HCT116 (cell line): ENCODE measurements around the gene RIPK3. TPM values are rescaled to one million over a fixed set of nuclear protein-coding genes. Genes with fewer than 3 reads are reported as not detected.

Source experiments
- ATAC-seq: fragments of 200-7000 bp; cut with Tn5 transposase; 2 replicates; pipeline ENCODE4 v1.9.1; 2020; ENCODE audit warnings: mild to moderate bottlenecking, moderate library complexity
- BruUV-seq: library from RNA; stranded (reverse); fragments of 400-500 nt; replicated peaks from 2 replicates; lab custom pipeline; 2021; lab: Mats Ljungman, UMichigan
- CTCF ChIA-PET: fragments of 300-600 bp; sonication (Branson Sonifier 250); formaldehyde crosslinking; loops from one replicate; lab custom pipeline; 2021; ENCODE audit warnings: antibody characterized with exemption; lab: Charles Lee
- POLR2A ChIA-PET: fragments of 300-600, 350-600 bp; sonication (Branson Sonifier 250); formaldehyde crosslinking; loops from one replicate; lab custom pipeline; 2021; ENCODE audit warnings: antibody characterized with exemption; lab: Charles Lee
- RAD21 ChIA-PET, 2 experiments: fragments of 300-600 bp; sonication (Branson Sonifier 250); formaldehyde crosslinking; loops; one replicate each; lab custom pipeline; 2023; ENCODE audit warnings: low total read pairs in 2 of 2; ENCODE audit not compliant: uncharacterized antibody in 2 of 2, unreplicated experiment in 2 of 2, low non-redundant PET in 1 of 2; lab: Charles Lee
- DNase-seq: peaks from one replicate; pipeline ENCODE4 v3.0.0-alpha.2; 2010; ENCODE audit warnings: low read depth, low spot score
- H2AFZ ChIP-seq: fragments of 200-600 bp; shearing (Covaris generic), sonication (generic); 2 replicates; pipeline ENCODE4 v1.6.1; 2017; ENCODE audit warnings: low read depth, mixed run types, mixed read lengths, antibody characterized with exemption, low read length; ENCODE audit not compliant: poor library complexity, severe bottlenecking
- H3K27ac ChIP-seq: 2 replicates; pipeline ENCODE4 v1.5.1; 2012; ENCODE audit warnings: low read depth, low read length
- H3K27me3 ChIP-seq: fragments of 200-600 bp; sonication (generic); 2 replicates; pipeline ENCODE4 v1.6.1; 2016; ENCODE audit warnings: mixed run types, low read length, mixed read lengths; ENCODE audit not compliant: insufficient read depth
- H3K36me3 ChIP-seq, 2 experiments: fragments of 200-500 bp in 1 of 2; fragments of 200-600 bp in 1 of 2; sonication (Bioruptor generic) in 1 of 2; sonication (generic) in 1 of 2; 2 replicates each; pipeline versions ENCODE4 v1.5.1 to v1.6.1; 2014 to 2016; ENCODE audit warnings: low read length in 2 of 2, inconsistent platforms in 1 of 2, mixed read lengths in 1 of 2, mixed run types in 1 of 2; ENCODE audit not compliant: insufficient read depth in 2 of 2, control insufficient read depth in 1 of 2
- H3K4me1 ChIP-seq, 2 experiments: fragments of 200-600 bp in 1 of 2; sonication (generic) in 1 of 2; 2 replicates each; pipeline versions ENCODE4 v1.5.1 to v1.6.1; 2012 to 2017; ENCODE audit warnings: low read length in 2 of 2, inconsistent platforms in 1 of 2, mild to moderate bottlenecking in 1 of 2, mixed read lengths in 1 of 2, mixed run types in 1 of 2, moderate library complexity in 1 of 2; ENCODE audit not compliant: insufficient read depth in 2 of 2, control insufficient read depth in 1 of 2
- H3K4me2 ChIP-seq: fragments of 200-600 bp; sonication (generic); 2 replicates; pipeline ENCODE4 v1.6.1; 2017; ENCODE audit warnings: mixed run types, low read length, mixed read lengths
- H3K4me3 ChIP-seq, 2 experiments: fragments of 200-600 bp in 1 of 2; sonication (generic) in 1 of 2; replicated peaks in 1 of 2; 2 replicates each; pipeline ENCODE4 v1.5.1; 2011 to 2016; ENCODE audit warnings: low read length in 2 of 2, control low read depth in 1 of 2, low read depth in 1 of 2, mild to moderate bottlenecking in 1 of 2, mixed read lengths in 1 of 2, mixed run types in 1 of 2
- H3K79me2 ChIP-seq: fragments of 200-600 bp; sonication (generic); 2 replicates; pipeline ENCODE4 v1.6.1; 2017; ENCODE audit warnings: mild to moderate bottlenecking, mixed run types, low read length, moderate library complexity, mixed read lengths; ENCODE audit not compliant: insufficient read depth
- H3K9ac ChIP-seq: fragments of 200-600 bp; sonication (generic); 2 replicates; pipeline ENCODE4 v1.6.1; 2016; ENCODE audit warnings: low read length, mixed read lengths
- H3K9me2 ChIP-seq: fragments of 200-600 bp; sonication (generic), shearing (Covaris generic); 2 replicates; pipeline ENCODE4 v1.6.1; 2017; ENCODE audit warnings: mixed run types, mild to moderate bottlenecking, moderate library complexity; ENCODE audit not compliant: insufficient read depth
- H3K9me3 ChIP-seq, 2 experiments: fragments of 200-500 bp in 1 of 2; fragments of 200-600 bp in 1 of 2; sonication (Bioruptor generic) in 1 of 2; sonication (generic) in 1 of 2; 2 replicates each; pipeline ENCODE4 v1.6.1; 2014 to 2017; ENCODE audit warnings: low read length in 2 of 2, mixed read lengths in 2 of 2, inconsistent platforms in 1 of 2, low read depth in 1 of 2, mild to moderate bottlenecking in 1 of 2, mixed run types in 1 of 2, moderate library complexity in 1 of 2; ENCODE audit not compliant: control insufficient read depth in 1 of 2, insufficient read depth in 1 of 2
- H4K20me1 ChIP-seq: fragments of 200-600 bp; sonication (generic), shearing (Covaris generic); 2 replicates; pipeline ENCODE4 v1.6.1; 2017; ENCODE audit warnings: mixed run types, mild to moderate bottlenecking, moderate library complexity; ENCODE audit not compliant: insufficient read depth
- CEBPB ChIP-seq: IDR thresholded peaks from 2 replicates; pipeline ENCODE4 v1.6.1; 2012; ENCODE audit warnings: low read depth
- CTCF ChIP-seq, 3 experiments: fragments of 200-600 bp in 1 of 3; sonication (generic) in 1 of 3; IDR thresholded peaks in 2 of 3; conservative IDR thresholded peaks in 1 of 3; 2 replicates each; pipeline ENCODE4 v1.5.1; 2012 to 2017; ENCODE audit warnings: low read depth in 2 of 3, low read length in 2 of 3, antibody characterized with exemption in 1 of 3, borderline replicate concordance in 1 of 3, control low read depth in 1 of 3, mild to moderate bottlenecking in 1 of 3, mixed read lengths in 1 of 3, mixed run types in 1 of 3, moderate library complexity in 1 of 3; ENCODE audit not compliant: insufficient read depth in 1 of 3
- EZH2 ChIP-seq: fragments of 200-600 bp; sonication (generic); IDR thresholded peaks from 2 replicates; pipeline ENCODE4 v1.6.1; 2017; ENCODE audit warnings: antibody characterized with exemption, mixed run types
- EZH2phosphoT487 ChIP-seq: fragments of 200-600 bp; IDR thresholded peaks from 2 replicates; pipeline ENCODE4 v1.6.1; 2018; ENCODE audit warnings: antibody characterized with exemption, borderline replicate concordance
- FOSL1 ChIP-seq: IDR thresholded peaks from 2 replicates; pipeline ENCODE4 v1.6.1; 2012; ENCODE audit warnings: low read depth
- JUND ChIP-seq: IDR thresholded peaks from 2 replicates; pipeline ENCODE4 v1.6.1; 2012
- MAX ChIP-seq: IDR thresholded peaks from 2 replicates; pipeline ENCODE4 v1.6.1; 2012
- POLR2A ChIP-seq: IDR thresholded peaks from 2 replicates; pipeline ENCODE4 v1.7.0; 2011; ENCODE audit warnings: borderline replicate concordance; ENCODE audit not compliant: insufficient read depth, insufficient read length; ENCODE audit errors: extremely low read depth
- POLR2AphosphoS5 ChIP-seq: IDR thresholded peaks from 2 replicates; pipeline ENCODE4 v1.6.1; 2011; ENCODE audit warnings: mild to moderate bottlenecking, low read depth, low read length, moderate library complexity
- RAD21 ChIP-seq: IDR thresholded peaks from 2 replicates; pipeline ENCODE4 v1.6.1; 2012; ENCODE audit warnings: low read depth, mild to moderate bottlenecking
- REST ChIP-seq: IDR thresholded peaks from 2 replicates; pipeline ENCODE4 v1.6.1; 2012; ENCODE audit warnings: low read depth
- SIN3A ChIP-seq: IDR thresholded peaks from 2 replicates; pipeline ENCODE4 v1.6.1; 2012; ENCODE audit warnings: low read depth
- SRF ChIP-seq: IDR thresholded peaks from 2 replicates; pipeline ENCODE4 v1.6.1; 2012; ENCODE audit warnings: low read depth
- TCF7L2 ChIP-seq: IDR thresholded peaks from 2 replicates; pipeline ENCODE4 v1.7.0; 2011; ENCODE audit warnings: borderline replicate concordance, inconsistent platforms; ENCODE audit not compliant: insufficient read depth, insufficient read length; ENCODE audit errors: extremely low read depth
- ZFX ChIP-seq: fragments of 450-650 bp; IDR thresholded peaks from 2 replicates; pipeline ENCODE4 v1.6.1; 2017
- ZNF274 ChIP-seq: fragments of 200-500 bp; sonication (Bioruptor generic); IDR thresholded peaks from 2 replicates; pipeline ENCODE4 v1.6.1; 2014; ENCODE audit warnings: mild to moderate bottlenecking, low read depth, low read length, inconsistent platforms
- intact Hi-C: fragments of 100-400 bp; cut with micrococcal nuclease; formaldehyde crosslinking; loops from 2 replicates; pipeline ENCODE4 v1.10.0; 2022
- total RNA-seq: library from RNA; stranded (reverse); gene quantifications from one replicate; pipeline ENCODE4 v1.2.1, GENCODE V29; 2021; ENCODE audit not compliant: unreplicated experiment
- TF ChIP-seq, protein P1 (sequence below): IDR thresholded peaks from 2 replicates; pipeline ENCODE4 v1.6.1; 2011; ENCODE audit warnings: mild to moderate bottlenecking, low read length, moderate library complexity; ENCODE audit not compliant: insufficient replicate concordance; ENCODE audit errors: extremely low read depth

The RIPK3 gene
- total RNA-seq, 1 experiment from 2014 or later = not detected

DNA sequence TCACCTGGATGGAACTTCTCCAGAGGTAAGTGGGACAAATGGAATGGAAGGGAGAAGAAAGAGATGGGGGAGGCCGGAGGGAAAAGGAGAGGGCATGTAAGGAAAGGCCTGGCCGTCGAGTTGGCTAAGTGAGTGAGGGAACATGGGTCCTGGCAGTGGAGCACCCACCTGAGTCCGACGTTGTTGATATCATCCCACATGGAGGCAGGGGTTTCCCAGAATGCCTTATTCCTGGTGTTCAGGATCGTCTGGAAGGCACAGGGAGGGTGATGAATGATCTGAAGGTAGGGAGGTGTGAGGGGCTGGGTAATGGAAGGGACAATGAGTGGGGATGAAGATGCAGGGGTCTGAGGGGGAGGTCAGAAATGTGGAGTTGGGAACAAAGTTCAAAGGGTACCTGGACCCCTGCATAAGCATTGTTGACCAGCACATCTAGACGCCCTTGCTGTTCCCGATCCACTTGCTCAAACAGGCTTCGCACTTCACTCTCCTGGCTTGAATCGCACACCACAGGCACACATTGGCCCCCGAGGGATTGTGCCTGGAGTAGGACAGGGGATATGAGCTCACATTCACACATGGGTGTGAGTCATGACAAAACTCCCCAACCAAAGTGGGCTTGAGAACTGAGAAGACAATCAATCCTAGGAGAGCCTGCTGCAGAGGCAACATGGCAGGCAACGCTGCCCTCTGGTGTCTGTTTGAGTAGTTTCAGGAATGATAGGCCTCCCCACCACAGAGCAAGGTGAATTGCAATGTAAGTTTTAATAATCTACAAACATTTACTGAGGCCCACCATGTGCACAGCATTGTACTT is 43.2 kb downstream of the RIPK3 start (continued):
- TF ChIP-seq CTCF (IDR thresholded peaks at IDR 0.05 in 2 of 3, conservative IDR thresholded peaks at IDR 0.05 in 1 of 3; ENCODE audit: borderline replicate concordance in 1 of 3, insufficient read depth in 1 of 3, low read depth in 2 of 3, low read length in 2 of 3) = peak; percentile 77 to 89 (median 77)
- TF ChIP-seq CEBPB = no peak
- TF ChIP-seq JUND = no peak

- ChIA-PET RAD21 (no interaction called here), CTCF (interaction anchor here (1.1 to 1.9 kb wide), 3 partner anchors 15 to 179 kb away, joined by 3 to 7 read pairs (median 4); partner anchors contain the start of genes CIDEB, DCAF11, NRL and TINF2), POLR2A (no interaction called here)
- no peak overlapping the region for H3K4me3 ChIP-seq
- no peaks in the 10 kb centered on the region for H3K27me3 ChIP-seq
- TF ChIP-seq MAX (no peak), POLR2AphosphoS5 (no peak), POLR2A (no peak), ZFX (no peak), SIN3A (no peak), JUND (no peak), EZH2 (no peak), RAD21 (no peak), TCF7L2 (no peak), CEBPB (no peak), SRF (no peak), EZH2phosphoT487 (no peak), REST (no peak), FOSL1 (no peak), ZNF274 (no peak)
- TF ChIP-seq, protein P1, sequence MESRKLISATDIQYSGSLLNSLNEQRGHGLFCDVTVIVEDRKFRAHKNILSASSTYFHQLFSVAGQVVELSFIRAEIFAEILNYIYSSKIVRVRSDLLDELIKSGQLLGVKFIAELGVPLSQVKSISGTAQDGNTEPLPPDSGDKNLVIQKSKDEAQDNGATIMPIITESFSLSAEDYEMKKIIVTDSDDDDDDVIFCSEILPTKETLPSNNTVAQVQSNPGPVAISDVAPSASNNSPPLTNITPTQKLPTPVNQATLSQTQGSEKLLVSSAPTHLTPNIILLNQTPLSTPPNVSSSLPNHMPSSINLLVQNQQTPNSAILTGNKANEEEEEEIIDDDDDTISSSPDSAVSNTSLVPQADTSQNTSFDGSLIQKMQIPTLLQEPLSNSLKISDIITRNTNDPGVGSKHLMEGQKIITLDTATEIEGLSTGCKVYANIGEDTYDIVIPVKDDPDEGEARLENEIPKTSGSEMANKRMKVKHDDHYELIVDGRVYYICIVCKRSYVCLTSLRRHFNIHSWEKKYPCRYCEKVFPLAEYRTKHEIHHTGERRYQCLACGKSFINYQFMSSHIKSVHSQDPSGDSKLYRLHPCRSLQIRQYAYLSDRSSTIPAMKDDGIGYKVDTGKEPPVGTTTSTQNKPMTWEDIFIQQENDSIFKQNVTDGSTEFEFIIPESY = no peak
- ATAC-seq (no peak), DNase-seq (no peak)
- H4K20me1 ChIP-seq = no peaks in the 10 kb centered on the region
- no peak overlapping the region for H3K4me2 ChIP-seq
- intact Hi-C loops = loop anchor here (10.0 kb wide), 1 partner anchor 309 kb away; the partner anchor contains the start of gene DHRS4L2
- peaks cover 9 to 16% of the 10 kb centered on the region in 2 experiments for H3K4me1 ChIP-seq
- BruUV-seq = no TSS peak
- no peak overlapping the region for H3K9ac ChIP-seq
- no peaks in the 10 kb centered on the region for H3K79me2 ChIP-seq
- H3K36me3 ChIP-seq = peaks cover 17 to 23% of the 10 kb centered on the region in 2 experiments
- no peak overlapping the region for H3K27ac ChIP-seq
- no peaks in the 10 kb centered on the region for H3K9me2 ChIP-seq
- no peak overlapping the region for H2AFZ ChIP-seq
- H3K9me3 ChIP-seq = no peaks in the 10 kb centered on the region
Observed at GRCh38 chr14:24293525-24293924, 46.3 kb downstream of the RIPK3 start.
